Lung microvascular endothelial cell (primary cell): ENCODE results near the gene CEND1. TPM values are rescaled to one million over a fixed set of nuclear protein-coding genes. Genes with fewer than 3 reads are reported as not detected.

ENCODE experiments used
- total RNA-seq: library from RNA; depleted of rRNA; stranded (reverse); fragments of >200 nt; gene quantifications from 2 replicates; pipeline ENCODE4 v1.2.1, GENCODE V29; 2014

Gene CEND1
- total RNA-seq, 1 donor from 2014 or later = under 0.01 TPM

Other genes with a start within 250 kb of the CEND1 start
- 1.1 and 1.4 TPM in 2 replicates for gene LMNTD2, start 229.4 kb downstream of the CEND1 start, total RNA-seq
- gene RASSF7, start 229.1 kb downstream of the CEND1 start, total RNA-seq = 13.5 and 18.1 TPM in 2 replicates
- 11.6 and 16.9 TPM in 2 replicates for gene PHRF1, start 213.6 kb downstream of the CEND1 start, total RNA-seq
- gene IRF7, start 174.1 kb downstream of the CEND1 start, total RNA-seq = 7.6 and 10.9 TPM in 2 replicates
- not detected in 2 replicates for gene CDHR5, start 165.1 kb downstream of the CEND1 start, total RNA-seq
- not detected in 2 replicates for gene SCT, start 162.9 kb downstream of the CEND1 start, total RNA-seq
- gene DRD4, start 152.8 kb downstream of the CEND1 start, total RNA-seq = not detected in 2 replicates
- 26.8 and 27.4 TPM in 2 replicates for gene DEAF1, start 94.9 kb downstream of the CEND1 start, total RNA-seq
- 4.8 and 8.5 TPM in 2 replicates for gene TMEM80, start 94.3 kb downstream of the CEND1 start, total RNA-seq
- gene EPS8L2, start 83.9 kb downstream of the CEND1 start, total RNA-seq = 0.99 and 2.6 TPM in 2 replicates
- 86.7 and 121 TPM in 2 replicates for gene TALDO1, start 42.6 kb downstream of the CEND1 start, total RNA-seq
- gene GATD1, start 12.6 kb downstream of the CEND1 start, total RNA-seq = 17.0 and 21.4 TPM in 2 replicates
- 4.1 and 6.3 TPM in 2 replicates for gene SLC25A22, start 8.2 kb upstream of the CEND1 start, total RNA-seq
- gene PIDD1, start 15.1 kb upstream of the CEND1 start, total RNA-seq = 3.7 and 4.8 TPM in 2 replicates
- gene RPLP2, start 19.9 kb upstream of the CEND1 start, total RNA-seq = 232 and 383 TPM in 2 replicates
- gene PNPLA2, start 28.8 kb upstream of the CEND1 start, total RNA-seq = 33.3 and 50.6 TPM in 2 replicates
- gene CRACR2B, start 37.8 kb upstream of the CEND1 start, total RNA-seq = 11.6 and 15.9 TPM in 2 replicates
- 460 and 726 TPM in 2 replicates for gene CD151, start 42.9 kb upstream of the CEND1 start, total RNA-seq
- gene POLR2L, start 52.4 kb upstream of the CEND1 start, total RNA-seq = 246 and 284 TPM in 2 replicates
- 79.8 and 182 TPM in 2 replicates for gene TSPAN4, start 52.8 kb upstream of the CEND1 start, total RNA-seq
- 28.8 and 42.3 TPM in 2 replicates for gene CHID1, start 120.7 kb upstream of the CEND1 start, total RNA-seq
- gene AP2A2, start 135.8 kb upstream of the CEND1 start, total RNA-seq = 23.1 and 26.0 TPM in 2 replicates
- gene MUC6, start 246.6 kb upstream of the CEND1 start, total RNA-seq = not detected in 2 replicates